Gastroesophageal sphincter (tissue), 3 donors: ENCODE measurements around the gene MIA2.

Source experiments
- CTCF ChIP-seq, 4 experiments: fragments of 200-600 bp in 2 of 4; fragments of 450-650 bp in 2 of 4; sonication (generic) in 1 of 4; IDR thresholded peaks; one replicate each; pipeline ENCODE4 v1.5.1; 2017 to 2019; ENCODE audit warnings: antibody characterized with exemption in 4 of 4, mild to moderate bottlenecking in 2 of 4, moderate library complexity in 2 of 4
- POLR2A ChIP-seq, 2 donors: fragments of 450-650 bp; IDR thresholded peaks; one replicate each; pipeline ENCODE4 v1.6.1; 2017; ENCODE audit warnings: antibody characterized with exemption in 2 of 2, mild to moderate bottlenecking in 2 of 2, moderate library complexity in 1 of 2
- POLR2AphosphoS5 ChIP-seq: sonication (generic); formaldehyde crosslinking; IDR thresholded peaks from one replicate; pipeline ENCODE4 v1.6.1; 2017; ENCODE audit warnings: antibody characterized with exemption

GRCh38 chr14:39291701-39292100 is 58.0 kb downstream of the MIA2 start:
- TF ChIP-seq CTCF (IDR thresholded peaks at IDR 0.05) (no peak), POLR2A (IDR thresholded peaks at IDR 0.05) (no peak), POLR2AphosphoS5 (no peak)
